ENCODE results near the gene B3GNT9. TPM values are rescaled to one million over a fixed set of nuclear protein-coding genes. Genes with fewer than 3 reads are reported as not detected.

B3GNT9 gene
- total and polyA plus RNA-seq, 2 of the 8 experiments (the other 6 are each of a cell fraction or from before 2014, with no cell fraction given) = 3.5 to 9.0 TPM

DNA sequence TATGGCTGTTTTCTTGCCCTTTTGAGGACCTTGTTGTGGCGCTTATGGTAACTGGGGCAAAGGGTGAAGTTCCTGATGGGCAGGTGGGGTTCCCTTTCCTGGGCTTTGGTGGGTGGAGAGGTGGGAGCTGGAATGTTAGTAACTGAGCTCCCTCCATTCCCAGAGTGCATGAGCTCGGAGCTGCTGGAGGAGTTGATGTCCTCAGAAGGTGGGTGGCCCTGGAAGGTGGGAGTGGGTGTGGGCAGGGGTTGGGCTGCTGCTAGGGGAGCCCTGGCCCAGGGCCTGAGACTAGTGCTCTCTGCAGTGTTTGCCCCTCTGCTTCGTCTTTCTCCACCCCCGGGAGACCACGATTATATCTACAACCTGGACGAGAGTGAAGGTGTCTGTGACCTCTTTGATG is 46.9 kb upstream of the B3GNT9 start:
- Histone ChIP-seq H3K23me2 (ENCODE audit: low read depth, low read length) (peaks cover 9% of the 10 kb centered on the region; the same call in 1 of the 2 replicates), H3K36me3 (ENCODE audit: control insufficient read depth in 2 of 4, insufficient read depth in 4 of 4, low read length in 3 of 4) (peaks cover 18 to 44% (median 34%) of the 10 kb centered on the region in 4 experiments), H3K18ac (ENCODE audit: extremely low read depth, low read length) (no peak overlapping the region), H3K27me3 (replicated peaks in 1 of 4; ENCODE audit: control insufficient read depth in 3 of 4, extremely low read depth in 1 of 4, insufficient read depth in 3 of 4, low read length in 3 of 4) (no peaks in the 10 kb centered on the region), H4K91ac (replicated peaks; ENCODE audit: insufficient read length, low read length) (no peak overlapping the region), H4K20me1 (replicated peaks in 1 of 2; ENCODE audit: control insufficient read depth in 1 of 2, insufficient read depth in 2 of 2, low read length in 2 of 2) (peaks cover 2 to 25% of the 10 kb centered on the region in 2 experiments), H2BK20ac (ENCODE audit: low read length) (no peak overlapping the region), H2AK5ac (ENCODE audit: low read depth, low read length) (no peak overlapping the region), H3K9me3 (ENCODE audit: insufficient read depth in 2 of 2, low read depth in 1 of 2, low read length in 1 of 2) (no peaks in the 10 kb centered on the region), H3K4me3 (ENCODE audit: extremely low read depth in 1 of 4, insufficient read depth in 2 of 4, low read depth in 3 of 4, low read length in 4 of 4) (no peak overlapping the region), H3K79me2 (ENCODE audit: control insufficient read depth in 1 of 2, insufficient read depth in 2 of 2, low read length in 2 of 2) (peaks cover 4 to 10% of the 10 kb centered on the region in 2 experiments; a peak in 3 of 4 replicates), H2BK12ac (ENCODE audit: low read depth, low read length) (no peak overlapping the region), H2BK5ac (ENCODE audit: low read depth, low read length) (no peak overlapping the region), H4K5ac (ENCODE audit: insufficient read length, low read depth, low read length) (no peak overlapping the region), H3K14ac (ENCODE audit: insufficient read length) (no peak overlapping the region), H3K27ac (ENCODE audit: low read depth, low read length) (no peak overlapping the region), H3K4me1 (replicated peaks in 1 of 4; ENCODE audit: control insufficient read depth in 3 of 4, insufficient read depth in 4 of 4, low read length in 3 of 4) (peaks cover 0 to 17% (median 10%) of the 10 kb centered on the region in 4 experiments; a peak in 5 of 7 replicates), H3K9ac (replicated peaks in 1 of 4; ENCODE audit: extremely low read depth in 1 of 4, low read depth in 3 of 4, low read length in 3 of 4) (no peak overlapping the region; a peak in 1 of 7 replicates), H3K56ac (replicated peaks; ENCODE audit: insufficient read length, low read depth, low read length) (no peak overlapping the region), H4K8ac (ENCODE audit: extremely low read depth, insufficient read depth, low read length) (no peak overlapping the region), H2BK15ac (ENCODE audit: low read length) (no peak overlapping the region), H2BK120ac (replicated peaks; ENCODE audit: low read depth, low read length) (no peak overlapping the region), H3K4me2 (ENCODE audit: insufficient read depth in 1 of 2, low read depth in 2 of 2, low read length in 2 of 2) (no peak overlapping the region; a peak in 1 of 4 replicates), H3K23ac (ENCODE audit: insufficient read length) (no peak overlapping the region), H3K4ac (replicated peaks; ENCODE audit: insufficient read length, low read depth, low read length) (no peak overlapping the region), H2AFZ (ENCODE audit: low read length) (no peak overlapping the region), H3K79me1 (ENCODE audit: low read depth, low read length) (0 out of 2 replicates have a peak, but pooled peaks cover 7% of the 10 kb centered on the region)
- ChIA-PET CTCF (ENCODE audit: partially characterized antibody) (interaction anchor here (0.6 to 8.7 kb wide), 29 partner anchors 11 to 241 kb away, joined by 3 to 111 read pairs (median 5); partner anchors contain the start of genes EXOC3L1, MATCAP1, NOL3 and TMEM208), POLR2A (ENCODE audit: partially characterized antibody) (interaction anchor here (0.7 to 2.2 kb wide), 15 partner anchors 8 to 254 kb away, joined by 3 to 12 read pairs (median 4); partner anchors contain the start of genes EXOC3L1, FHOD1, MATCAP1 and NOL3)
- FAIRE-seq = no peak
- no peak for DNase-seq (ENCODE audit: low read depth in 1 of 2, low spot score in 2 of 2)
- 81% methylated on average over 6 of the region's 6 CpGs; no CpG with 5 or more reads in 1 of the 2 experiments for WGBS, 2 experiments (ENCODE audit: extremely low coverage in 1 of 2, insufficient coverage in 1 of 2, insufficient read length in 1 of 2, insufficient replicate concordance in 2 of 2, low coverage in 1 of 2, low lambda C conversion rate in 2 of 2, missing lambda C conversion rate in 1 of 2)
- TF ChIP-seq RBBP5 (IDR thresholded peaks at IDR 0.05; ENCODE audit: borderline replicate concordance, low read depth, low read length) = no peak
- no peak for TF ChIP-seq SP4 (IDR thresholded peaks at IDR 0.05; ENCODE audit: low read length)
- no peak for TF ChIP-seq BRCA1 (IDR thresholded peaks at IDR 0.05; ENCODE audit: low read depth, low read length)
- TF ChIP-seq MAFK (IDR thresholded peaks at IDR 0.05; ENCODE audit: low read depth, low read length) = no peak
- TF ChIP-seq KDM5A (IDR thresholded peaks at IDR 0.05; ENCODE audit: low read length) = no peak
- TF ChIP-seq CEBPB (IDR thresholded peaks at IDR 0.05; ENCODE audit: low read depth, low read length) = no peak
- TF ChIP-seq, protein P1, sequence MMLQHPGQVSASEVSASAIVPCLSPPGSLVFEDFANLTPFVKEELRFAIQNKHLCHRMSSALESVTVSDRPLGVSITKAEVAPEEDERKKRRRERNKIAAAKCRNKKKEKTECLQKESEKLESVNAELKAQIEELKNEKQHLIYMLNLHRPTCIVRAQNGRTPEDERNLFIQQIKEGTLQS (IDR thresholded peaks at IDR 0.05; ENCODE audit: insufficient read depth, low read depth, low read length) = no peak
- no peak for TF ChIP-seq TAF7 (optimal IDR thresholded peaks at IDR 0.05; ENCODE audit: borderline replicate concordance, low read depth, low read length)
- no peak for TF ChIP-seq CBX8 (IDR thresholded peaks at IDR 0.05; ENCODE audit: borderline replicate concordance, low read depth, low read length)
- no peak for TF ChIP-seq NANOG (IDR thresholded peaks at IDR 0.05; ENCODE audit: insufficient read depth, low read depth, low read length, poor library complexity, severe bottlenecking)
- TF ChIP-seq CTBP2 (IDR thresholded peaks at IDR 0.05; ENCODE audit: borderline replicate concordance, insufficient read depth, insufficient read length, low read length) = no peak
- TF ChIP-seq JUN (IDR thresholded peaks at IDR 0.05; ENCODE audit: low read depth, low read length) = no peak
- no peak for TF ChIP-seq MAX (IDR thresholded peaks at IDR 0.05)
